Astrocyte of the cerebellum (primary cell): Measurements from ENCODE around the gene YWHAB.

Experiments
- DNase-seq: peaks from one replicate; pipeline ENCODE4 v3.0.0-alpha.2; 2011; ENCODE audit warnings: low read depth
- H3K4me3 ChIP-seq: 2 replicates; pipeline ENCODE4 v1.5.1; 2011; ENCODE audit warnings: mild to moderate bottlenecking, low read depth, low read length, moderate library complexity
- CTCF ChIP-seq: IDR thresholded peaks from 2 replicates; pipeline ENCODE4 v1.5.1; 2012; ENCODE audit warnings: low read length, low read depth, moderate library complexity, mild to moderate bottlenecking; ENCODE audit errors: missing control alignments
- in situ Hi-C: cut with HindIII; loops from 2 replicates; pipeline ENCODE4 v1.10.0; 2017; ENCODE audit warnings: low sequenced_read_pairs

YWHAB gene

GRCh38 chr20:44841955-44842354 lies 43.5 kb upstream of the YWHAB start:
- TF ChIP-seq CTCF, result no peak
- no peak for DNase-seq
- in situ Hi-C loops, result no loop called here
- H3K4me3 ChIP-seq, result no peak overlapping the region

DNA sequence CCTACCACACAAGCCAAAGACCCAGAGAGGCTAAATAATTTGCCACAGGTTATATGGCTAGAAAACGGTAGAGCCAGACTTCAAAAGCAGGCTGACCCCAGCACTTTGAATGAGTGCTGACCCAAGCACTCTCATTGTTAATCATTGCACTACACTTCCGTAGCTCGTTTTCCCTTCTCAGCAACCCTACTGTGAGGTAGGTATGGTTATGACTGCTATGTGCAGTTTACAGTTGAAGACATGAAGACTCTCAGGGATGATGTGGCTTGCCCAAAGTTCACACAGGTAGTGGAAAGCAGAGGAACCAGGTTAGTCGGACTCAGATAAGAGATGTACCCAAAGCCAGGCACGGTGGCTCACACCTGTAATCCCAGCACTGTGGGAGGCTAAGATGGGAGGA lies 41.6 kb upstream of the YWHAB start:
- in situ Hi-C loops, result no loop called here
- no peak for TF ChIP-seq CTCF
- H3K4me3 ChIP-seq, result no peak overlapping the region
- no peak for DNase-seq

GRCh38 chr20:44848254-44849015 lies 37.1 kb upstream of the YWHAB start:
- no peak for DNase-seq
- TF ChIP-seq CTCF, result no peak
- in situ Hi-C loops, result no loop called here
- no peak overlapping the region for H3K4me3 ChIP-seq

DNA sequence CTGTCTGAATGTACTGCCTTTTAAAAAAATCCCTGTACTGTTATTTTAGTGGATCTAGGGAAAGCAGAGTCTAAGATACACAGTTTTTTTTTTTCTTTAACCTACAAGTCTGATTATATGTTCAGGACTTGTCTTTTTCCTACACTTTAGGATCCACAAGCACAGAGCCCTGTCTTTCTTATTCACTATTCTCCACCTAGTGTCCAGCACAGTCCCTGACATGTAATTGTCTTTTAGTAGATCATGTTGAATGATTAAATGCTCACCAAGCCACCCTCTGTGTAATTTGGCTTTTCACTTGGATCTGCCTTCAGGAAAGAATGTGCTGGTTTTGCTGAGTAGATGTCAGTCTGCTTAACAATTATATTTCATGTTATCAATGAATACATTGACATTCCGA lies 35.8 kb upstream of the YWHAB start:
- no peak overlapping the region for H3K4me3 ChIP-seq
- in situ Hi-C loops, result no loop called here

DNA sequence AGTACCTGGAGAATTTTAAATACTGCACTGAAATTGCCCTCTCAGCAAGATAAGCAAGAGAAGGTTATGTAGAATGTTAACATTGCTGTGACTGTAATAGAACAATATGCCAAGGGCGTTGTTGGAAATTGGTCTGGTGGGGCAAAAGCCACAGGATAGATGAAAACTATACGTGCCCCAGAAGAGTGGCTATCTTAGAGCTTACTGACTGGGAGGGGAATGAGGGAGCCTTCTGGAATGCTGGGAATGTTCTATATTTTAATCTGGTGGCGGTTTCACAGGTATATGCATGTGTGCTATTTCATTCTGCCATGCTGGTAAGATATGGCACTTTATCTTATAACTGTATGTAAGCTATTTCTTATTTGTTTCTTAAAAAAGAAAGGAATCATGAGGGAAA lies 35.2 kb upstream of the YWHAB start:
- TF ChIP-seq CTCF, result no peak
- in situ Hi-C loops, result no loop called here
- no peak overlapping the region for H3K4me3 ChIP-seq
- DNase-seq, result no peak

More for the DNA sequence above, 35.8 kb upstream of the YWHAB start:
- no peak for TF ChIP-seq CTCF
- no peak for DNase-seq

GRCh38 chr20:44850837-44851236 lies 34.7 kb upstream of the YWHAB start:
- in situ Hi-C loops, result no loop called here
- H3K4me3 ChIP-seq, result no peak overlapping the region
- no peak for TF ChIP-seq CTCF
- DNase-seq, result no peak
